ENCODE measurements around the gene TMTC2.
"Not testable (repeated sequence)": the region's sequence is repeated elsewhere in the genome, so short reads cannot be mapped to it uniquely, and the experiment has no call there.

TMTC2 gene

GRCh38 chr12:82832096-82832495 lies 145.4 kb downstream of the TMTC2 start:
- no peak for DNase-seq (ENCODE audit: low read depth, low spot score)
- H3K27ac ChIP-seq = no peak overlapping the region

- no peak for DNase-seq (ENCODE audit: low read depth, low spot score)
- H3K27ac ChIP-seq = no peak overlapping the region
These were observed 146.3 kb downstream of the TMTC2 start for GRCh38 chr12:82832981-82833380.

GRCh38 chr12:82833481-82833880 lies 146.8 kb downstream of the TMTC2 start:
- H3K27ac ChIP-seq = no peak overlapping the region
- no peak for DNase-seq (ENCODE audit: low read depth, low spot score)

GRCh38 chr12:82835217-82835616 lies 148.5 kb downstream of the TMTC2 start:
- no peak for DNase-seq (ENCODE audit: low read depth, low spot score)
- H3K27ac ChIP-seq = no peak overlapping the region

- H3K27ac ChIP-seq = no peak overlapping the region
- DNase-seq (ENCODE audit: low read depth, low spot score) = no peak
These were observed 151.4 kb downstream of the TMTC2 start for GRCh38 chr12:82838131-82838551.

GRCh38 chr12:82838827-82839226 lies 152.1 kb downstream of the TMTC2 start:
- H3K27ac ChIP-seq = no peak overlapping the region
- no peak for DNase-seq (ENCODE audit: low read depth, low spot score)

GRCh38 chr12:82839796-82840195 lies 153.1 kb downstream of the TMTC2 start:
- H3K27ac ChIP-seq = no peak overlapping the region
- DNase-seq (ENCODE audit: low read depth, low spot score) = no peak

- no peak overlapping the region for H3K27ac ChIP-seq
- DNase-seq (ENCODE audit: low read depth, low spot score) = no peak
These were observed 154.8 kb downstream of the TMTC2 start for GRCh38 chr12:82841487-82841904.

- DNase-seq (ENCODE audit: low read depth, low spot score) = no peak
- no peak overlapping the region for H3K27ac ChIP-seq
These were observed 155.8 kb downstream of the TMTC2 start for GRCh38 chr12:82842480-82842879.

- H3K27ac ChIP-seq; DNase-seq (ENCODE audit: low read depth, low spot score): not testable (repeated sequence)
These were observed 158.4 kb downstream of the TMTC2 start for GRCh38 chr12:82845076-82845475.

- DNase-seq (ENCODE audit: low read depth, low spot score) = no peak
- H3K27ac ChIP-seq = no peak overlapping the region
These were observed 162.1 kb downstream of the TMTC2 start for GRCh38 chr12:82848845-82849244.

GRCh38 chr12:82852529-82852928 lies 165.8 kb downstream of the TMTC2 start:
- DNase-seq (ENCODE audit: low read depth, low spot score) = no peak
- H3K27ac ChIP-seq = no peak overlapping the region

- no peak overlapping the region for H3K27ac ChIP-seq
- DNase-seq (ENCODE audit: low read depth, low spot score) = no peak
These were observed 169.2 kb downstream of the TMTC2 start for GRCh38 chr12:82855872-82856271.

GRCh38 chr12:82857276-82857675 lies 170.6 kb downstream of the TMTC2 start:
- H3K27ac ChIP-seq = no peak overlapping the region
- no peak for DNase-seq (ENCODE audit: low read depth, low spot score)

GRCh38 chr12:82857911-82858533 lies 171.3 kb downstream of the TMTC2 start:
- no peak for DNase-seq (ENCODE audit: low read depth, low spot score)
- H3K27ac ChIP-seq = no peak overlapping the region

- DNase-seq (ENCODE audit: low read depth, low spot score) = no peak
- H3K27ac ChIP-seq = no peak overlapping the region
These were observed 171.8 kb downstream of the TMTC2 start for GRCh38 chr12:82858534-82858917.

- no peak for DNase-seq (ENCODE audit: low read depth, low spot score)
- no peak overlapping the region for H3K27ac ChIP-seq
These were observed 175.5 kb downstream of the TMTC2 start for GRCh38 chr12:82862069-82862841.

GRCh38 chr12:82862876-82863649 lies 176.4 kb downstream of the TMTC2 start:
- DNase-seq (ENCODE audit: low read depth, low spot score) = no peak

GRCh38 chr12:82866227-82866775 lies 179.6 kb downstream of the TMTC2 start:
- no peak for DNase-seq (ENCODE audit: low read depth, low spot score)
- H3K27ac ChIP-seq = no peak overlapping the region

More at GRCh38 chr12:82862876-82863649, 176.4 kb downstream of the TMTC2 start:
- H3K27ac ChIP-seq = no peak overlapping the region

GRCh38 chr12:82866946-82867345 lies 180.2 kb downstream of the TMTC2 start:
- DNase-seq (ENCODE audit: low read depth, low spot score) = no peak
- no peak overlapping the region for H3K27ac ChIP-seq
